BJ (cell line): Measurements from ENCODE around the gene SYCE1L. TPM values are rescaled to one million over a fixed set of nuclear protein-coding genes. Genes with fewer than 3 reads are reported as not detected.

Experiments
- CTCF ChIA-PET: fragments of 350-600 bp; formaldehyde crosslinking; extraction: SDS; loops from one replicate; lab custom pipeline; 2021; ENCODE audit warnings: antibody characterized with exemption, inconsistent platforms; lab: Yijun Ruan, JAX
- POLR2A ChIA-PET: fragments of 300-600 bp; sonication (Branson Sonifier 250); formaldehyde crosslinking; extraction: SDS; loops from one replicate; lab custom pipeline; 2021; ENCODE audit warnings: antibody characterized with exemption; lab: Charles Lee
- DNase-seq: peaks from one replicate; pipeline ENCODE4 v3.0.0-alpha.2; 2011; ENCODE audit warnings: low read depth
- H3K27me3 ChIP-seq: 2 replicates; pipeline ENCODE4 v1.6.0; 2011; ENCODE audit warnings: low read length; ENCODE audit not compliant: control insufficient read depth, insufficient read depth
- H3K36me3 ChIP-seq: 2 replicates; pipeline ENCODE4 v1.5.1; 2011; ENCODE audit warnings: low read length; ENCODE audit not compliant: control insufficient read depth, insufficient read depth
- H3K4me3 ChIP-seq: 2 replicates; pipeline ENCODE4 v1.5.1; 2011; ENCODE audit warnings: low read depth, mild to moderate bottlenecking, control low read depth, low read length
- CTCF ChIP-seq: IDR thresholded peaks from 2 replicates; pipeline ENCODE4 v1.5.1; 2011; ENCODE audit warnings: low read depth, mild to moderate bottlenecking, control low read depth, inconsistent platforms, low read length, moderate library complexity; ENCODE audit not compliant: insufficient read depth
- polyA plus RNA-seq: library from polyadenylated mRNA; depleted of rRNA; stranded (reverse); fragments of >200 nt; gene quantifications from 2 replicates; pipeline ENCODE4 v1.2.3, GENCODE V29; 2011

Gene SYCE1L
- polyA plus RNA-seq, 1 experiment: 0.44 TPM

GRCh38 chr16:77206533-77206932 lies 7.3 kb downstream of the SYCE1L start:
- TF ChIP-seq CTCF: no peak
- H3K4me3 ChIP-seq: no peak overlapping the region
- ChIA-PET CTCF (interaction anchor here (1.2 kb wide), 1 partner anchor 9 kb away, joined by 5 read pairs; no protein-coding TSS in a partner anchor), POLR2A (no interaction called here)
- no peaks in the 10 kb centered on the region for H3K27me3 ChIP-seq
- DNase-seq: no peak
- no peaks in the 10 kb centered on the region for H3K36me3 ChIP-seq

GRCh38 chr16:77207030-77207429 lies 7.8 kb downstream of the SYCE1L start:
- CTCF ChIA-PET: no interaction called here
- no peak for TF ChIP-seq CTCF
- POLR2A ChIA-PET: no interaction called here

GRCh38 chr16:77208382-77208781 lies 9.2 kb downstream of the SYCE1L start:
- no peak for TF ChIP-seq CTCF
- no peak overlapping the region for H3K4me3 ChIP-seq
- no peaks in the 10 kb centered on the region for H3K36me3 ChIP-seq
- ChIA-PET POLR2A (no interaction called here), CTCF (no interaction called here)
- no peaks in the 10 kb centered on the region for H3K27me3 ChIP-seq
- no peak for DNase-seq

More at GRCh38 chr16:77207030-77207429, 7.8 kb downstream of the SYCE1L start:
- no peak overlapping the region for H3K4me3 ChIP-seq
- H3K27me3 ChIP-seq: no peaks in the 10 kb centered on the region
- no peaks in the 10 kb centered on the region for H3K36me3 ChIP-seq
- DNase-seq: no peak

- H3K27me3 ChIP-seq: no peaks in the 10 kb centered on the region
- H3K4me3 ChIP-seq: peak overlapping the region; percentile 52
- ChIA-PET POLR2A (no interaction called here), CTCF (interaction anchor here (0.6 to 1.2 kb wide), 2 partner anchors 9 to 52 kb away, joined by 3 read pairs; no protein-coding TSS in a partner anchor)
- TF ChIP-seq CTCF: no peak
- no peaks in the 10 kb centered on the region for H3K36me3 ChIP-seq
- no peak for DNase-seq
Observed at GRCh38 chr16:77211880-77212740, 12.9 kb downstream of the SYCE1L start.

- DNase-seq: no peak
- ChIA-PET POLR2A (no interaction called here), CTCF (interaction anchor here (1.0 to 1.4 kb wide), 3 partner anchors 8 to 10 kb away, joined by 3 to 4 read pairs (median 3); no protein-coding TSS in a partner anchor)
- no peaks in the 10 kb centered on the region for H3K36me3 ChIP-seq
- no peaks in the 10 kb centered on the region for H3K27me3 ChIP-seq
- H3K4me3 ChIP-seq: peak overlapping the region; percentile 52
- no peak for TF ChIP-seq CTCF
Observed at GRCh38 chr16:77212741-77213541, 13.7 kb downstream of the SYCE1L start.
